ENCODE results near the gene BRDT. TPM values are rescaled to one million over a fixed set of nuclear protein-coding genes. Genes with fewer than 3 reads are reported as not detected.
A peak's percentile ranks its signal among the peaks of the same experiment; 100 is the strongest.

Gene BRDT
- total and polyA plus RNA-seq, 2 of the 13 experiments (the other 11 are each of a cell fraction or from before 2014, with no cell fraction given) = not detected

DNA sequence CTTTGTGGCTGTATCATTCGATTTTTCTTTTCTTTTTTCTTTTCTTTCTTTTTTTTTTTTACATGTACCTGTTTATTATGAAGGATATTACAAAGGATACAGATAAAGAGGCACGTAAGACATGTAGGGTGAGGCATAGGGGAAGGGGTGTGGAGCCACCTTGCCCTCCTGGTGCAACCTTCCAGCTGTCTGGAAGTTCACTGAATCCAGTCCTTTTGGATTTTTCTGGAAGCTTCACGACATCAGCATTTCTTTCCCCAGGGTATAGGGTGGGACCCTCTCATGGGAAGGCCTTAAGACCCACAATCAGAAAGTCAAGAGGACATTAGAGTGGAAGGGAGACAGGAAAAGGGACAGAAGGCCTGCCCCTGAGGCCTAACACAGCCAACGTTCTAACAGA, 33.2 kb upstream of the BRDT start:
- intact Hi-C loops (cut with micrococcal nuclease; ENCODE audit: unreplicated experiment) = no loop called here
- H3K36me3 ChIP-seq (replicated peaks in 1 of 2; ENCODE audit: control insufficient read depth in 1 of 2, insufficient read depth in 2 of 2, low read length in 2 of 2) = no peaks in the 10 kb centered on the region
- ATAC-seq = no peak; the same call in 1 of the 3 replicates
- no peak overlapping the region for H2AFZ ChIP-seq (ENCODE audit: low read length)
- H3K9ac ChIP-seq (ENCODE audit: insufficient read depth, low read depth, low read length) = no peak overlapping the region
- H3K27me3 ChIP-seq (ENCODE audit: control insufficient read depth in 1 of 2, insufficient read depth in 2 of 2, low read length in 2 of 2) = no peaks in the 10 kb centered on the region; a peak in 1 of 5 replicates
- 20% methylated on average over 4 of the region's 4 CpGs for WGBS (ENCODE audit: low lambda C conversion rate)
- no peaks in the 10 kb centered on the region for H3K79me2 ChIP-seq (ENCODE audit: insufficient read depth, low read length)
- CTCF ChIA-PET (ENCODE audit: low intra/inter-chr PET ratio, low total read pairs) = no interaction called here
- no peak overlapping the region; a peak in 1 of 6 replicates for H3K4me3 ChIP-seq (replicated peaks in 1 of 3; ENCODE audit: insufficient read depth in 1 of 3, low read depth in 2 of 3, low read length in 3 of 3)
- H3K4me2 ChIP-seq (ENCODE audit: low read depth, low read length) = peak overlapping the region; percentile 51; the same call in 1 of the 2 replicates
- in situ Hi-C loops (cut with HindIII; ENCODE audit: extremely low pct_ligation_motif_present, low pct_unique_long_range_greater_than_20kb) = no loop called here
- no peak for DNase-seq (ENCODE audit: low spot score)
- no peak for FAIRE-seq
- POLR2A ChIA-PET = no interaction called here
- H3K4me1 ChIP-seq (ENCODE audit: insufficient read depth, low read length) = peaks cover 26% of the 10 kb centered on the region
- no peaks in the 10 kb centered on the region for H3K9me3 ChIP-seq (ENCODE audit: low read length)
- no peaks in the 10 kb centered on the region for H4K20me1 ChIP-seq (ENCODE audit: insufficient read depth, low read length)
- H3K27ac ChIP-seq (ENCODE audit: extremely low read length, insufficient read depth, low read length) = no peak overlapping the region
- no TSS peak for BruUV-seq (replicated peaks)
- TF ChIP-seq, protein P1, sequence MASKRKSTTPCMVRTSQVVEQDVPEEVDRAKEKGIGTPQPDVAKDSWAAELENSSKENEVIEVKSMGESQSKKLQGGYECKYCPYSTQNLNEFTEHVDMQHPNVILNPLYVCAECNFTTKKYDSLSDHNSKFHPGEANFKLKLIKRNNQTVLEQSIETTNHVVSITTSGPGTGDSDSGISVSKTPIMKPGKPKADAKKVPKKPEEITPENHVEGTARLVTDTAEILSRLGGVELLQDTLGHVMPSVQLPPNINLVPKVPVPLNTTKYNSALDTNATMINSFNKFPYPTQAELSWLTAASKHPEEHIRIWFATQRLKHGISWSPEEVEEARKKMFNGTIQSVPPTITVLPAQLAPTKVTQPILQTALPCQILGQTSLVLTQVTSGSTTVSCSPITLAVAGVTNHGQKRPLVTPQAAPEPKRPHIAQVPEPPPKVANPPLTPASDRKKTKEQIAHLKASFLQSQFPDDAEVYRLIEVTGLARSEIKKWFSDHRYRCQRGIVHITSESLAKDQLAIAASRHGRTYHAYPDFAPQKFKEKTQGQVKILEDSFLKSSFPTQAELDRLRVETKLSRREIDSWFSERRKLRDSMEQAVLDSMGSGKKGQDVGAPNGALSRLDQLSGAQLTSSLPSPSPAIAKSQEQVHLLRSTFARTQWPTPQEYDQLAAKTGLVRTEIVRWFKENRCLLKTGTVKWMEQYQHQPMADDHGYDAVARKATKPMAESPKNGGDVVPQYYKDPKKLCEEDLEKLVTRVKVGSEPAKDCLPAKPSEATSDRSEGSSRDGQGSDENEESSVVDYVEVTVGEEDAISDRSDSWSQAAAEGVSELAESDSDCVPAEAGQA (IDR thresholded peaks at IDR 0.05; ENCODE audit: low read depth) = no peak
- TF ChIP-seq, protein P1 (CRISPR knock-in tag; IDR thresholded peaks at IDR 0.05; ENCODE audit: borderline replicate concordance) = no peak
- no peak for TF ChIP-seq PAX8 (CRISPR knock-in tag; IDR thresholded peaks at IDR 0.05; ENCODE audit: borderline replicate concordance)
- TF ChIP-seq, protein P2, sequence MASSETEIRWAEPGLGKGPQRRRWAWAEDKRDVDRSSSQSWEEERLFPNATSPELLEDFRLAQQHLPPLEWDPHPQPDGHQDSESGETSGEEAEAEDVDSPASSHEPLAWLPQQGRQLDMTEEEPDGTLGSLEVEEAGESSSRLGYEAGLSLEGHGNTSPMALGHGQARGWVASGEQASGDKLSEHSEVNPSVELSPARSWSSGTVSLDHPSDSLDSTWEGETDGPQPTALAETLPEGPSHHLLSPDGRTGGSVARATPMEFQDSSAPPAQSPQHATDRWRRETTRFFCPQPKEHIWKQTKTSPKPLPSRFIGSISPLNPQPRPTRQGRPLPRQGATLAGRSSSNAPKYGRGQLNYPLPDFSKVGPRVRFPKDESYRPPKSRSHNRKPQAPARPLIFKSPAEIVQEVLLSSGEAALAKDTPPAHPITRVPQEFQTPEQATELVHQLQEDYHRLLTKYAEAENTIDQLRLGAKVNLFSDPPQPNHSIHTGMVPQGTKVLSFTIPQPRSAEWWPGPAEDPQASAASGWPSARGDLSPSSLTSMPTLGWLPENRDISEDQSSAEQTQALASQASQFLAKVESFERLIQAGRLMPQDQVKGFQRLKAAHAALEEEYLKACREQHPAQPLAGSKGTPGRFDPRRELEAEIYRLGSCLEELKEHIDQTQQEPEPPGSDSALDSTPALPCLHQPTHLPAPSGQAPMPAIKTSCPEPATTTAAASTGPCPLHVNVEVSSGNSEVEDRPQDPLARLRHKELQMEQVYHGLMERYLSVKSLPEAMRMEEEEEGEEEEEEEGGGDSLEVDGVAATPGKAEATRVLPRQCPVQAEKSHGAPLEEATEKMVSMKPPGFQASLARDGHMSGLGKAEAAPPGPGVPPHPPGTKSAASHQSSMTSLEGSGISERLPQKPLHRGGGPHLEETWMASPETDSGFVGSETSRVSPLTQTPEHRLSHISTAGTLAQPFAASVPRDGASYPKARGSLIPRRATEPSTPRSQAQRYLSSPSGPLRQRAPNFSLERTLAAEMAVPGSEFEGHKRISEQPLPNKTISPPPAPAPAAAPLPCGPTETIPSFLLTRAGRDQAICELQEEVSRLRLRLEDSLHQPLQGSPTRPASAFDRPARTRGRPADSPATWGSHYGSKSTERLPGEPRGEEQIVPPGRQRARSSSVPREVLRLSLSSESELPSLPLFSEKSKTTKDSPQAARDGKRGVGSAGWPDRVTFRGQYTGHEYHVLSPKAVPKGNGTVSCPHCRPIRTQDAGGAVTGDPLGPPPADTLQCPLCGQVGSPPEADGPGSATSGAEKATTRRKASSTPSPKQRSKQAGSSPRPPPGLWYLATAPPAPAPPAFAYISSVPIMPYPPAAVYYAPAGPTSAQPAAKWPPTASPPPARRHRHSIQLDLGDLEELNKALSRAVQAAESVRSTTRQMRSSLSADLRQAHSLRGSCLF (CRISPR knock-in tag; IDR thresholded peaks at IDR 0.05; ENCODE audit: borderline replicate concordance) = no peak
- no peak for TF ChIP-seq SP5 (CRISPR knock-in tag; IDR thresholded peaks at IDR 0.05; ENCODE audit: borderline replicate concordance, low read depth)
- no peak for TF ChIP-seq KLF13 (CRISPR knock-in tag; IDR thresholded peaks at IDR 0.05)
- no peak for TF ChIP-seq ZNF761 (CRISPR knock-in tag; conservative IDR thresholded peaks at IDR 0.05)
- TF ChIP-seq TSC22D2 (CRISPR knock-in tag; IDR thresholded peaks at IDR 0.05; ENCODE audit: borderline replicate concordance) = no peak
- TF ChIP-seq, protein P3, sequence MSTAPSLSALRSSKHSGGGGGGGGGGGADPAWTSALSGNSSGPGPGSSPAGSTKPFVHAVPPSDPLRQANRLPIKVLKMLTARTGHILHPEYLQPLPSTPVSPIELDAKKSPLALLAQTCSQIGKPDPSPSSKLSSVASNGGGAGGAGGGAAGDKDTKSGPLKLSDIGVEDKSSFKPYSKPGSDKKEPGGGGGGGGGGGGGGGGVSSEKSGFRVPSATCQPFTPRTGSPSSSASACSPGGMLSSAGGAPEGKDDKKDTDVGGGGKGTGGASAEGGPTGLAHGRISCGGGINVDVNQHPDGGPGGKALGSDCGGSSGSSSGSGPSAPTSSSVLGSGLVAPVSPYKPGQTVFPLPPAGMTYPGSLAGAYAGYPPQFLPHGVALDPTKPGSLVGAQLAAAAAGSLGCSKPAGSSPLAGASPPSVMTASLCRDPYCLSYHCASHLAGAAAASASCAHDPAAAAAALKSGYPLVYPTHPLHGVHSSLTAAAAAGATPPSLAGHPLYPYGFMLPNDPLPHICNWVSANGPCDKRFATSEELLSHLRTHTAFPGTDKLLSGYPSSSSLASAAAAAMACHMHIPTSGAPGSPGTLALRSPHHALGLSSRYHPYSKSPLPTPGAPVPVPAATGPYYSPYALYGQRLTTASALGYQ (CRISPR knock-in tag; IDR thresholded peaks at IDR 0.05) = no peak

All from HepG2 (cell line).